HepG2 (cell line): Measurements from ENCODE around the gene TAF1D. TPM values are rescaled to one million over a fixed set of nuclear protein-coding genes. Genes with fewer than 3 reads are reported as not detected.

Source experiments
- ATF3 ChIP-seq: sonication (generic); formaldehyde crosslinking; IDR thresholded peaks from 2 replicates; pipeline ENCODE4 v1.4.0; 2020; ENCODE audit warnings: missing genetic modification reagents
- BRF2 ChIP-seq: sonication (generic); formaldehyde crosslinking; IDR thresholded peaks from 2 replicates; pipeline ENCODE4 v1.8.1; 2022; ENCODE audit warnings: mild to moderate bottlenecking, missing genetic modification reagents
- ESRRA ChIP-seq: sonication (generic); formaldehyde crosslinking; IDR thresholded peaks from 2 replicates; pipeline ENCODE4 v1.5.1; 2020; ENCODE audit warnings: mild to moderate bottlenecking, low read depth, missing genetic modification reagents
- HMG20B ChIP-seq: conservative IDR thresholded peaks from 2 replicates; pipeline ENCODE4 v1.6.1; 2016; ENCODE audit warnings: missing genetic modification reagents, missing compliant biosample characterization
- HOXA9 ChIP-seq: sonication (generic); formaldehyde crosslinking; IDR thresholded peaks from 2 replicates; pipeline ENCODE4 v1.8.1; 2022; ENCODE audit warnings: missing genetic modification reagents, mild to moderate bottlenecking, moderate library complexity, borderline replicate concordance
- KDM4B ChIP-seq: sonication (generic); formaldehyde crosslinking; IDR thresholded peaks from 2 replicates; pipeline ENCODE4 v1.4.0; 2020; ENCODE audit warnings: missing genetic modification reagents
- PHF5A ChIP-seq: IDR thresholded peaks from one replicate; pipeline ENCODE4 v1.6.1; 2018; ENCODE audit warnings: low read depth, missing genetic modification reagents; ENCODE audit not compliant: unreplicated experiment
- RBM39 ChIP-seq: fragments of 200-400 bp; formaldehyde crosslinking; IDR thresholded peaks from one replicate; pipeline ENCODE4 v1.6.1; 2018; ENCODE audit warnings: antibody characterized with exemption, mild to moderate bottlenecking, low read depth, low read length; ENCODE audit not compliant: poor library complexity, severe bottlenecking
- REPIN1 ChIP-seq: sonication (generic); formaldehyde crosslinking; IDR thresholded peaks from 2 replicates; pipeline ENCODE4 v1.8.0; 2022; ENCODE audit warnings: missing genetic modification reagents, low read depth, mild to moderate bottlenecking, borderline replicate concordance
- SP1 ChIP-seq, 2 experiments: fragments of 450-650 bp in 1 of 2; sonication (generic) in 1 of 2; formaldehyde crosslinking in 1 of 2; IDR thresholded peaks; 2 replicates each; pipeline versions ENCODE4 v1.4.0 to v1.6.1; 2016 to 2020; ENCODE audit warnings: missing genetic modification reagents in 1 of 2
- SP5 ChIP-seq: IDR thresholded peaks from 2 replicates; pipeline ENCODE4 v1.6.1; 2016; ENCODE audit warnings: low read depth, borderline replicate concordance
- SRY ChIP-seq: sonication (generic); formaldehyde crosslinking; IDR thresholded peaks from 2 replicates; pipeline ENCODE4 v1.8.0; 2022; ENCODE audit warnings: mild to moderate bottlenecking, missing genetic modification reagents
- TAF1 ChIP-seq: sonication (generic); formaldehyde crosslinking; IDR thresholded peaks from 2 replicates; pipeline ENCODE4 v1.4.0; 2020; ENCODE audit warnings: missing genetic modification reagents
- TEAD3 ChIP-seq: optimal IDR thresholded peaks from 2 replicates; pipeline ENCODE3; 2016; ENCODE audit warnings: borderline replicate concordance
- ZBTB1 ChIP-seq: sonication (generic); formaldehyde crosslinking; IDR thresholded peaks from 2 replicates; pipeline ENCODE4 v1.4.0; 2020; ENCODE audit warnings: missing genetic modification reagents, borderline replicate concordance
- ZNF709 ChIP-seq: sonication (generic); formaldehyde crosslinking; IDR thresholded peaks from 2 replicates; pipeline ENCODE4 v1.5.0; 2020; ENCODE audit warnings: mild to moderate bottlenecking, missing genetic modification reagents
- polyA plus RNA-seq, 8 experiments: library from polyadenylated mRNA; depleted of rRNA in 3 of 8; stranded (reverse) in 7 of 8; unstranded in 1 of 8; fragments of >200 nt; fragmentation: Illumina TruSeq in 4 of 8; extraction: Trizol in 4 of 8; gene quantifications; 2 replicates each; pipeline versions ENCODE4 v1.2.1 to v1.2.3, GENCODE V29; 2011 to 2016; ENCODE audit warnings: low read depth in 4 of 8, missing spikeins in 1 of 8, mixed read lengths in 1 of 8; ENCODE audit not compliant: insufficient read depth in 1 of 8
- total RNA-seq, 5 experiments: library from RNA; depleted of rRNA; stranded (reverse); fragments of >200 nt; fragmentation: Illumina TruSeq; extraction: Trizol; gene quantifications; 2 replicates each; pipeline ENCODE4 v1.2.3, GENCODE V29; 2016; ENCODE audit warnings: low read depth in 1 of 5
- TF ChIP-seq, protein P1 (sequence below): sonication (generic); formaldehyde crosslinking; IDR thresholded peaks from 2 replicates; pipeline ENCODE4 v1.5.0; 2020; ENCODE audit warnings: missing genetic modification reagents
- TF ChIP-seq, protein P2 (sequence below): sonication (generic); formaldehyde crosslinking; IDR thresholded peaks from 2 replicates; pipeline ENCODE4 v1.4.0; 2020; ENCODE audit warnings: missing genetic modification reagents, borderline replicate concordance

The TAF1D gene
- total and polyA plus RNA-seq, 2 of the 13 experiments (the other 11 are each of a cell fraction or from before 2014, with no cell fraction given) = 132 to 207 TPM

- TF ChIP-seq PHF5A (CRISPR knock-in tag) = peak; percentile 54
- TF ChIP-seq, protein P1, sequence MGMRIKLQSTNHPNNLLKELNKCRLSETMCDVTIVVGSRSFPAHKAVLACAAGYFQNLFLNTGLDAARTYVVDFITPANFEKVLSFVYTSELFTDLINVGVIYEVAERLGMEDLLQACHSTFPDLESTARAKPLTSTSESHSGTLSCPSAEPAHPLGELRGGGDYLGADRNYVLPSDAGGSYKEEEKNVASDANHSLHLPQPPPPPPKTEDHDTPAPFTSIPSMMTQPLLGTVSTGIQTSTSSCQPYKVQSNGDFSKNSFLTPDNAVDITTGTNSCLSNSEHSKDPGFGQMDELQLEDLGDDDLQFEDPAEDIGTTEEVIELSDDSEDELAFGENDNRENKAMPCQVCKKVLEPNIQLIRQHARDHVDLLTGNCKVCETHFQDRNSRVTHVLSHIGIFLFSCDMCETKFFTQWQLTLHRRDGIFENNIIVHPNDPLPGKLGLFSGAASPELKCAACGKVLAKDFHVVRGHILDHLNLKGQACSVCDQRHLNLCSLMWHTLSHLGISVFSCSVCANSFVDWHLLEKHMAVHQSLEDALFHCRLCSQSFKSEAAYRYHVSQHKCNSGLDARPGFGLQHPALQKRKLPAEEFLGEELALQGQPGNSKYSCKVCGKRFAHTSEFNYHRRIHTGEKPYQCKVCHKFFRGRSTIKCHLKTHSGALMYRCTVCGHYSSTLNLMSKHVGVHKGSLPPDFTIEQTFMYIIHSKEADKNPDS = 0 out of 2 replicates have a peak, but pooled peaks have one; percentile 3
- TF ChIP-seq, protein P2, sequence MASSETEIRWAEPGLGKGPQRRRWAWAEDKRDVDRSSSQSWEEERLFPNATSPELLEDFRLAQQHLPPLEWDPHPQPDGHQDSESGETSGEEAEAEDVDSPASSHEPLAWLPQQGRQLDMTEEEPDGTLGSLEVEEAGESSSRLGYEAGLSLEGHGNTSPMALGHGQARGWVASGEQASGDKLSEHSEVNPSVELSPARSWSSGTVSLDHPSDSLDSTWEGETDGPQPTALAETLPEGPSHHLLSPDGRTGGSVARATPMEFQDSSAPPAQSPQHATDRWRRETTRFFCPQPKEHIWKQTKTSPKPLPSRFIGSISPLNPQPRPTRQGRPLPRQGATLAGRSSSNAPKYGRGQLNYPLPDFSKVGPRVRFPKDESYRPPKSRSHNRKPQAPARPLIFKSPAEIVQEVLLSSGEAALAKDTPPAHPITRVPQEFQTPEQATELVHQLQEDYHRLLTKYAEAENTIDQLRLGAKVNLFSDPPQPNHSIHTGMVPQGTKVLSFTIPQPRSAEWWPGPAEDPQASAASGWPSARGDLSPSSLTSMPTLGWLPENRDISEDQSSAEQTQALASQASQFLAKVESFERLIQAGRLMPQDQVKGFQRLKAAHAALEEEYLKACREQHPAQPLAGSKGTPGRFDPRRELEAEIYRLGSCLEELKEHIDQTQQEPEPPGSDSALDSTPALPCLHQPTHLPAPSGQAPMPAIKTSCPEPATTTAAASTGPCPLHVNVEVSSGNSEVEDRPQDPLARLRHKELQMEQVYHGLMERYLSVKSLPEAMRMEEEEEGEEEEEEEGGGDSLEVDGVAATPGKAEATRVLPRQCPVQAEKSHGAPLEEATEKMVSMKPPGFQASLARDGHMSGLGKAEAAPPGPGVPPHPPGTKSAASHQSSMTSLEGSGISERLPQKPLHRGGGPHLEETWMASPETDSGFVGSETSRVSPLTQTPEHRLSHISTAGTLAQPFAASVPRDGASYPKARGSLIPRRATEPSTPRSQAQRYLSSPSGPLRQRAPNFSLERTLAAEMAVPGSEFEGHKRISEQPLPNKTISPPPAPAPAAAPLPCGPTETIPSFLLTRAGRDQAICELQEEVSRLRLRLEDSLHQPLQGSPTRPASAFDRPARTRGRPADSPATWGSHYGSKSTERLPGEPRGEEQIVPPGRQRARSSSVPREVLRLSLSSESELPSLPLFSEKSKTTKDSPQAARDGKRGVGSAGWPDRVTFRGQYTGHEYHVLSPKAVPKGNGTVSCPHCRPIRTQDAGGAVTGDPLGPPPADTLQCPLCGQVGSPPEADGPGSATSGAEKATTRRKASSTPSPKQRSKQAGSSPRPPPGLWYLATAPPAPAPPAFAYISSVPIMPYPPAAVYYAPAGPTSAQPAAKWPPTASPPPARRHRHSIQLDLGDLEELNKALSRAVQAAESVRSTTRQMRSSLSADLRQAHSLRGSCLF (CRISPR knock-in tag) = 0 out of 2 replicates have a peak, but pooled peaks have one; percentile 59
- TF ChIP-seq RBM39 = peak; percentile 95
- no peak for TF ChIP-seq SP1 (IDR thresholded peaks at IDR 0.05)
- TF ChIP-seq SP1 (CRISPR knock-in tag; IDR thresholded peaks at IDR 0.05) = peak; percentile 54; the same call in 1 of the 2 replicates
- TF ChIP-seq ATF3 (CRISPR knock-in tag) = peak; percentile 20; the same call in 1 of the 2 replicates
- TF ChIP-seq SP5 (CRISPR knock-in tag) = peak; percentile 94
- no peak for TF ChIP-seq HOXA9 (CRISPR knock-in tag)
- TF ChIP-seq TEAD3 = peak; percentile 6
- TF ChIP-seq TAF1 = peak; percentile 91
- TF ChIP-seq ESRRA = no peak
- no peak for TF ChIP-seq HMG20B
- no peak for TF ChIP-seq ZNF709 (CRISPR knock-in tag)
- no peak for TF ChIP-seq ZBTB1 (CRISPR knock-in tag)
- peak; percentile 71; the same call in 1 of the 2 replicates for TF ChIP-seq REPIN1 (CRISPR knock-in tag)
- TF ChIP-seq SRY (CRISPR knock-in tag) = 0 out of 2 replicates have a peak, but pooled peaks have one; percentile 52
- TF ChIP-seq KDM4B (CRISPR knock-in tag) = peak; percentile 83
- peak; percentile 49; the same call in 1 of the 2 replicates for TF ChIP-seq BRF2 (CRISPR knock-in tag)
Observed at GRCh38 chr11:93741094-93741881, at the start of gene TAF1D, which contains the start of gene C11orf54 (continued).
